Measurements from ENCODE around the gene CYFIP1.

CYFIP1 gene

GRCh38 chr15:22885120-22885519, 95.0 kb downstream of the CYFIP1 start:
- no peak for DNase-seq (ENCODE audit: low read depth)
- no peak overlapping the region for H3K4me3 ChIP-seq (ENCODE audit: low read depth, low read length)
- no peak for TF ChIP-seq POLR2A (IDR thresholded peaks at IDR 0.05; ENCODE audit: extremely low read depth, insufficient read length)
- TF ChIP-seq MAX (IDR thresholded peaks at IDR 0.05; ENCODE audit: low read depth, low read length): no peak
- TF ChIP-seq CTCF (IDR thresholded peaks at IDR 0.05; ENCODE audit: low read depth, low read length): no peak
- no peak for TF ChIP-seq MYC (IDR thresholded peaks at IDR 0.05; ENCODE audit: low read depth, low read length)

- TF ChIP-seq CTCF (IDR thresholded peaks at IDR 0.05; ENCODE audit: low read depth, low read length) (peak; percentile 19), POLR2A (IDR thresholded peaks at IDR 0.05; ENCODE audit: extremely low read depth, insufficient read length) (no peak)
- no peak for DNase-seq (ENCODE audit: low read depth)
- H3K4me3 ChIP-seq (ENCODE audit: low read depth, low read length): no peak overlapping the region
Measured at GRCh38 chr15:22884344-22884743, 95.8 kb downstream of the CYFIP1 start.

- DNase-seq (ENCODE audit: low read depth): no peak
- no peak for TF ChIP-seq CTCF (IDR thresholded peaks at IDR 0.05; ENCODE audit: low read depth, low read length)
- TF ChIP-seq MYC (IDR thresholded peaks at IDR 0.05; ENCODE audit: low read depth, low read length): no peak
- no peak for TF ChIP-seq MAX (IDR thresholded peaks at IDR 0.05; ENCODE audit: low read depth, low read length)
- H3K4me3 ChIP-seq (ENCODE audit: low read depth, low read length): no peak overlapping the region
Measured at GRCh38 chr15:22883196-22883595, 97.0 kb downstream of the CYFIP1 start.

GRCh38 chr15:22881739-22882440, 98.3 kb downstream of the CYFIP1 start:
- no peak overlapping the region for H3K4me3 ChIP-seq (ENCODE audit: low read depth, low read length)
- TF ChIP-seq MYC (IDR thresholded peaks at IDR 0.05; ENCODE audit: low read depth, low read length): no peak
- no peak for TF ChIP-seq MAX (IDR thresholded peaks at IDR 0.05; ENCODE audit: low read depth, low read length)
- no peak for TF ChIP-seq CTCF (IDR thresholded peaks at IDR 0.05; ENCODE audit: low read depth, low read length)
- no peak for TF ChIP-seq POLR2A (IDR thresholded peaks at IDR 0.05; ENCODE audit: extremely low read depth, insufficient read length)
- no peak for DNase-seq (ENCODE audit: low read depth)

- H3K4me3 ChIP-seq (ENCODE audit: low read depth, low read length): no peak overlapping the region
- DNase-seq (ENCODE audit: low read depth): no peak
- TF ChIP-seq CTCF (IDR thresholded peaks at IDR 0.05; ENCODE audit: low read depth, low read length): no peak
Measured at GRCh38 chr15:22880981-22881738, 99.0 kb downstream of the CYFIP1 start.

Measured in NB4 (cell line).